Measurements from ENCODE around the gene PUM2. TPM values are rescaled to one million over a fixed set of nuclear protein-coding genes. Genes with fewer than 3 reads are reported as not detected.

PUM2 gene
- total and polyA plus RNA-seq, 2 of the 13 experiments (the other 11 are each of a cell fraction or from before 2014, with no cell fraction given) = 69.6 to 69.8 TPM

GRCh38 chr2:20362701-20363435 lies 12.2 kb upstream of the PUM2 start (continued):
- no peak for TF ChIP-seq ARID2 (CRISPR knock-in tag; IDR thresholded peaks at IDR 0.05; ENCODE audit: borderline replicate concordance)

GRCh38 chr2:20361893-20362292 lies 11.2 kb upstream of the PUM2 start:
- intact Hi-C loops (cut with micrococcal nuclease; ENCODE audit: unreplicated experiment) = no loop called here
- no peak for DNase-seq (ENCODE audit: low spot score)
- H3K27me3 ChIP-seq (ENCODE audit: control insufficient read depth in 1 of 2, insufficient read depth in 2 of 2, low read length in 2 of 2) = peaks cover 0 to 3% of the 10 kb centered on the region in 2 experiments; a peak in 4 of 5 replicates
- no peaks in the 10 kb centered on the region for H3K9me3 ChIP-seq (ENCODE audit: low read length)
- FAIRE-seq = no peak
- H3K36me3 ChIP-seq (replicated peaks in 1 of 2; ENCODE audit: control insufficient read depth in 1 of 2, insufficient read depth in 2 of 2, low read length in 2 of 2) = no peaks in the 10 kb centered on the region
- no peaks in the 10 kb centered on the region for H3K79me2 ChIP-seq (ENCODE audit: insufficient read depth, low read length)
- peak; percentile 53 for TF ChIP-seq MNT (IDR thresholded peaks at IDR 0.05)
- TF ChIP-seq ZNF207 (IDR thresholded peaks at IDR 0.05; ENCODE audit: borderline replicate concordance) = no peak
- in situ Hi-C loops (cut with HindIII; ENCODE audit: extremely low pct_ligation_motif_present, low pct_unique_long_range_greater_than_20kb) = no loop called here
- CTCF ChIA-PET (ENCODE audit: low intra/inter-chr PET ratio, low total read pairs) = no interaction called here
- POLR2A ChIA-PET = no interaction called here
- BruUV-seq (replicated peaks) = no TSS peak
- H3K4me3 ChIP-seq (replicated peaks in 1 of 3; ENCODE audit: insufficient read depth in 1 of 3, low read depth in 2 of 3, low read length in 3 of 3) = no peak overlapping the region
- H3K9ac ChIP-seq (ENCODE audit: insufficient read depth, low read depth, low read length) = no peak overlapping the region
- ATAC-seq = no peak
- H3K4me2 ChIP-seq (ENCODE audit: low read depth, low read length) = no peak overlapping the region
- H4K20me1 ChIP-seq (ENCODE audit: insufficient read depth, low read length) = no peaks in the 10 kb centered on the region
- no peak overlapping the region for H2AFZ ChIP-seq (ENCODE audit: low read length)
- H3K27ac ChIP-seq (ENCODE audit: extremely low read length, insufficient read depth, low read length) = no peak overlapping the region
- peaks cover 5% of the 10 kb centered on the region; the same call in 1 of the 2 replicates for H3K4me1 ChIP-seq (ENCODE audit: insufficient read depth, low read length)
- WGBS (ENCODE audit: low lambda C conversion rate) = 34% methylated on average over 4 of the region's 4 CpGs

- 86% methylated on average over 6 of the region's 6 CpGs for WGBS (ENCODE audit: low lambda C conversion rate)
- Histone ChIP-seq H3K9me3 (ENCODE audit: low read length) (no peaks in the 10 kb centered on the region), H3K4me2 (ENCODE audit: low read depth, low read length) (no peak overlapping the region), H4K20me1 (ENCODE audit: insufficient read depth, low read length) (no peaks in the 10 kb centered on the region), H3K9ac (ENCODE audit: insufficient read depth, low read depth, low read length) (no peak overlapping the region), H2AFZ (ENCODE audit: low read length) (no peak overlapping the region), H3K27me3 (ENCODE audit: control insufficient read depth in 1 of 2, insufficient read depth in 2 of 2, low read length in 2 of 2) (no peaks in the 10 kb centered on the region; a peak in 2 of 5 replicates), H3K27ac (ENCODE audit: extremely low read length, insufficient read depth, low read length) (no peak overlapping the region), H3K4me1 (ENCODE audit: insufficient read depth, low read length) (peaks cover 9% of the 10 kb centered on the region), H3K79me2 (ENCODE audit: insufficient read depth, low read length) (no peaks in the 10 kb centered on the region), H3K36me3 (replicated peaks in 1 of 2; ENCODE audit: control insufficient read depth in 1 of 2, insufficient read depth in 2 of 2, low read length in 2 of 2) (no peaks in the 10 kb centered on the region), H3K4me3 (replicated peaks in 1 of 3; ENCODE audit: insufficient read depth in 1 of 3, low read depth in 2 of 3, low read length in 3 of 3) (no peak overlapping the region)
- CTCF ChIA-PET (ENCODE audit: low intra/inter-chr PET ratio, low total read pairs) = no interaction called here
- no TSS peak for BruUV-seq (replicated peaks)
- in situ Hi-C loops (cut with HindIII; ENCODE audit: extremely low pct_ligation_motif_present, low pct_unique_long_range_greater_than_20kb) (no loop called here), intact Hi-C loops (cut with micrococcal nuclease; ENCODE audit: unreplicated experiment) (no loop called here)
- POLR2A ChIA-PET = no interaction called here
- FAIRE-seq (no peak), DNase-seq (ENCODE audit: low spot score) (no peak), ATAC-seq (no peak)
- no peak for TF ChIP-seq DZIP1 (CRISPR knock-in tag; IDR thresholded peaks at IDR 0.05)
- no peak for TF ChIP-seq ZNF879 (CRISPR knock-in tag; IDR thresholded peaks at IDR 0.05)
- TF ChIP-seq NONO (IDR thresholded peaks at IDR 0.05) = no peak
- TF ChIP-seq NONO (CRISPR knock-in tag; conservative IDR thresholded peaks at IDR 0.05) = no peak
- TF ChIP-seq CEBPG (CRISPR knock-in tag; IDR thresholded peaks at IDR 0.05) = no peak
- TF ChIP-seq JUN (CRISPR knock-in tag; IDR thresholded peaks at IDR 0.05) = no peak
- TF ChIP-seq ZNF350 (CRISPR knock-in tag; IDR thresholded peaks at IDR 0.05; ENCODE audit: borderline replicate concordance, low read depth) = no peak
- no peak for TF ChIP-seq ARID2 (CRISPR knock-in tag; IDR thresholded peaks at IDR 0.05; ENCODE audit: borderline replicate concordance)
- no peak for TF ChIP-seq ZNF296 (CRISPR knock-in tag; conservative IDR thresholded peaks at IDR 0.05)
- no peak for TF ChIP-seq SYNCRIP (IDR thresholded peaks at IDR 0.05; ENCODE audit: insufficient read depth, low read depth, low read length)
- TF ChIP-seq MAFG (CRISPR knock-in tag; IDR thresholded peaks at IDR 0.05) = no peak
Observed at GRCh38 chr2:20359096-20359495, 8.5 kb upstream of the PUM2 start.
